HEK293 (cell line): ENCODE measurements around the gene PDE4A.

Experiments used
- GLI2 ChIP-seq: fragments of 450-650 bp; formaldehyde crosslinking; IDR thresholded peaks from 2 replicates; pipeline ENCODE4; 2017; ENCODE audit warnings: missing biosample characterization, missing genetic modification characterization, low read depth, borderline replicate concordance
- GLIS2 ChIP-seq: fragments of 450-650 bp; formaldehyde crosslinking; IDR thresholded peaks from 2 replicates; pipeline ENCODE4 v1.5.1; 2016; ENCODE audit warnings: missing biosample characterization, missing genetic modification characterization
- OSR2 ChIP-seq: fragments of 450-650 bp; formaldehyde crosslinking; IDR thresholded peaks from 2 replicates; pipeline ENCODE4 v1.5.1; 2016; ENCODE audit warnings: missing biosample characterization, missing genetic modification characterization
- OVOL3 ChIP-seq: fragments of 450-650 bp; formaldehyde crosslinking; IDR thresholded peaks from 2 replicates; pipeline ENCODE4 v1.5.1; 2016; ENCODE audit warnings: missing biosample characterization, missing genetic modification characterization
- RBAK ChIP-seq: fragments of 450-650 bp; formaldehyde crosslinking; IDR thresholded peaks from 2 replicates; pipeline ENCODE4 v1.5.1; 2016; ENCODE audit warnings: missing biosample characterization, missing genetic modification characterization
- SP2 ChIP-seq: fragments of 450-650 bp; formaldehyde crosslinking; IDR thresholded peaks from 2 replicates; pipeline ENCODE4 v1.5.1; 2016; ENCODE audit warnings: missing biosample characterization, missing genetic modification characterization
- SP7 ChIP-seq: fragments of 450-650 bp; formaldehyde crosslinking; IDR thresholded peaks from 2 replicates; pipeline ENCODE4 v1.5.1; 2016; ENCODE audit warnings: missing biosample characterization, missing genetic modification characterization
- ZBTB20 ChIP-seq: fragments of 450-650 bp; formaldehyde crosslinking; IDR thresholded peaks from 2 replicates; pipeline ENCODE4 v1.5.1; 2016; ENCODE audit warnings: missing biosample characterization, missing genetic modification characterization
- ZIC2 ChIP-seq: fragments of 450-650 bp; formaldehyde crosslinking; IDR thresholded peaks from 2 replicates; pipeline ENCODE4 v1.5.1; 2016; ENCODE audit warnings: missing biosample characterization, missing genetic modification characterization
- ZNF132 ChIP-seq: fragments of 450-650 bp; formaldehyde crosslinking; IDR thresholded peaks from 2 replicates; pipeline ENCODE4 v1.5.1; 2017; ENCODE audit warnings: missing biosample characterization, missing genetic modification characterization, borderline replicate concordance
- ZNF184 ChIP-seq: fragments of 450-650 bp; IDR thresholded peaks from 2 replicates; pipeline ENCODE4 v1.5.1; 2018; ENCODE audit warnings: missing biosample characterization, mild to moderate bottlenecking, missing genetic modification characterization
- ZNF24 ChIP-seq: fragments of 450-650 bp; formaldehyde crosslinking; IDR thresholded peaks from 2 replicates; pipeline ENCODE4 v1.5.1; 2016; ENCODE audit warnings: missing biosample characterization, missing genetic modification characterization
- ZNF324 ChIP-seq: fragments of 450-650 bp; formaldehyde crosslinking; IDR thresholded peaks from 2 replicates; pipeline ENCODE4 v1.5.1; 2016; ENCODE audit warnings: missing biosample characterization, missing genetic modification characterization
- ZNF335 ChIP-seq: fragments of 450-650 bp; formaldehyde crosslinking; conservative IDR thresholded peaks from 2 replicates; pipeline ENCODE4 v1.5.1; 2016; ENCODE audit warnings: missing biosample characterization, missing genetic modification characterization
- ZNF341 ChIP-seq: fragments of 450-650 bp; formaldehyde crosslinking; IDR thresholded peaks from 2 replicates; pipeline ENCODE4; 2016; ENCODE audit warnings: low read depth, missing biosample characterization, missing genetic modification characterization
- ZNF423 ChIP-seq: fragments of 450-650 bp; formaldehyde crosslinking; IDR thresholded peaks from 2 replicates; pipeline ENCODE4 v1.5.1; 2016; ENCODE audit warnings: missing biosample characterization, missing genetic modification characterization
- ZNF473 ChIP-seq: fragments of 450-650 bp; formaldehyde crosslinking; IDR thresholded peaks from 2 replicates; pipeline ENCODE4 v1.5.1; 2017; ENCODE audit warnings: missing biosample characterization, missing genetic modification characterization
- ZNF501 ChIP-seq: fragments of 450-650 bp; formaldehyde crosslinking; IDR thresholded peaks from 2 replicates; pipeline ENCODE4 v1.5.1; 2016; ENCODE audit warnings: missing biosample characterization, missing genetic modification characterization
- ZNF600 ChIP-seq: fragments of 450-650 bp; formaldehyde crosslinking; IDR thresholded peaks from 2 replicates; pipeline ENCODE4 v1.5.1; 2016; ENCODE audit warnings: missing biosample characterization, missing genetic modification characterization
- ZNF610 ChIP-seq: fragments of 450-650 bp; formaldehyde crosslinking; IDR thresholded peaks from 2 replicates; pipeline ENCODE4 v1.5.1; 2016; ENCODE audit warnings: missing biosample characterization, missing genetic modification characterization, borderline replicate concordance
- ZNF624 ChIP-seq: fragments of 450-650 bp; formaldehyde crosslinking; IDR thresholded peaks from 2 replicates; pipeline ENCODE4 v1.5.1; 2017; ENCODE audit warnings: missing biosample characterization, missing genetic modification characterization
- ZNF654 ChIP-seq: fragments of 450-650 bp; formaldehyde crosslinking; IDR thresholded peaks from 2 replicates; pipeline ENCODE4 v1.5.1; 2016; ENCODE audit warnings: low read depth, missing biosample characterization, missing genetic modification characterization
- ZNF785 ChIP-seq: fragments of 450-650 bp; formaldehyde crosslinking; IDR thresholded peaks from 2 replicates; pipeline ENCODE4 v1.5.1; 2016; ENCODE audit warnings: missing biosample characterization, missing genetic modification characterization
- ZNF792 ChIP-seq: fragments of 450-650 bp; formaldehyde crosslinking; IDR thresholded peaks from 2 replicates; pipeline ENCODE4 v1.5.1; 2016; ENCODE audit warnings: missing biosample characterization, missing genetic modification characterization
- ZXDB ChIP-seq: fragments of 450-650 bp; formaldehyde crosslinking; IDR thresholded peaks from 2 replicates; pipeline ENCODE4 v1.5.1; 2016; ENCODE audit warnings: missing biosample characterization, missing genetic modification characterization
- TF ChIP-seq, protein P1 (sequence below): fragments of 450-650 bp; formaldehyde crosslinking; IDR thresholded peaks from 2 replicates; pipeline ENCODE4; 2016; ENCODE audit warnings: missing biosample characterization, missing genetic modification characterization
- TF ChIP-seq, protein P2 (sequence below): fragments of 450-650 bp; formaldehyde crosslinking; IDR thresholded peaks from 2 replicates; pipeline ENCODE4 v1.5.1; 2016; ENCODE audit warnings: missing biosample characterization, missing genetic modification characterization
- TF ChIP-seq, protein P3 (sequence below): fragments of 450-650 bp; formaldehyde crosslinking; IDR thresholded peaks from 2 replicates; pipeline ENCODE4 v1.5.1; 2016; ENCODE audit warnings: missing biosample characterization, missing genetic modification characterization
- TF ChIP-seq, protein P4 (sequence below): fragments of 450-650 bp; formaldehyde crosslinking; IDR thresholded peaks from 2 replicates; pipeline ENCODE4 v1.5.1; 2016; ENCODE audit warnings: missing biosample characterization, missing genetic modification characterization
- TF ChIP-seq, protein P5 (sequence below): fragments of 450-650 bp; formaldehyde crosslinking; IDR thresholded peaks from 2 replicates; pipeline ENCODE4 v1.5.1; 2017; ENCODE audit warnings: missing biosample characterization, missing genetic modification characterization

The PDE4A gene

DNA sequence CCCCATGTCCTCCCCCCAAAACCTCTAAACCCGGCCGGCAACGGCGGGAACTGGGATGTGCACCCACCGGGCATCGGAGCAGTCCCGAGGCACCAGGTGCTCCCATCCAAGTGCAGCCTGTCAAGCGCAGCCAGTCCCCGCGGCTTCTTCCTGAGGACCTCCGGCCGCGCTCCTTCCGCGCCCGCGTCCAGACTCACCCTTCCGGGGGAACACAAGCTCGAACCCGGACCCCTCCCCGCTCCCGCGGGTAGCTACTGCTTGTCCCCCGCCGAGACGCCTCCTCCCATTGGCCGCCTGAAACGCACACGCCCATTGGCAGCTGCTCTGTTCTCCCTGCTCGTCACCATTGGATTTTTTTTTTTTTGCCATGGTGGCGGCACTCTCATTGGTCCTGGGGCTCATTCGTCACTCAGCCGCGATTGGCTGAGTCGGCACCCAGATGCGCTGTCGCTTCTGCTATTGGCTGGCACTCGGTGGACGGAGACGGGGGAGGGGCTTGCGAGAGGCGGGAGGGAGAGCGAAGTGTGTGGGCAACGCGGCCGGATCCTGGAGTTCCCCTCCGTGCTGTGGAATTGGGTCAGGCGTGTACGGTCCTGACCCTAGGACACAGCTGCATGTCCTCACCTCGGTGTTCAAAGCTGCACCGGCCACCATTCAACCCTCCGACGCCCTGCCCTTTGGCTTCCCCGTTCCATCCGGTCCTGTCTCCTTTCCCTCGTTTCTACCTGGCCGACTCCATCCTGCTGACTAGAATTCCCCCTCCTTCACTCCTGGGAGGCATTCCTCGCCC, 39.8 kb upstream of the PDE4A start, which contains the start of gene TYK2 (continued):
- TF ChIP-seq ZNF654 (tag by site-specific recombination): 0 out of 2 replicates have a peak, but pooled peaks have one; percentile 3
- peak; percentile 39; the same call in 1 of the 2 replicates for TF ChIP-seq ZXDB
- TF ChIP-seq, protein P1, sequence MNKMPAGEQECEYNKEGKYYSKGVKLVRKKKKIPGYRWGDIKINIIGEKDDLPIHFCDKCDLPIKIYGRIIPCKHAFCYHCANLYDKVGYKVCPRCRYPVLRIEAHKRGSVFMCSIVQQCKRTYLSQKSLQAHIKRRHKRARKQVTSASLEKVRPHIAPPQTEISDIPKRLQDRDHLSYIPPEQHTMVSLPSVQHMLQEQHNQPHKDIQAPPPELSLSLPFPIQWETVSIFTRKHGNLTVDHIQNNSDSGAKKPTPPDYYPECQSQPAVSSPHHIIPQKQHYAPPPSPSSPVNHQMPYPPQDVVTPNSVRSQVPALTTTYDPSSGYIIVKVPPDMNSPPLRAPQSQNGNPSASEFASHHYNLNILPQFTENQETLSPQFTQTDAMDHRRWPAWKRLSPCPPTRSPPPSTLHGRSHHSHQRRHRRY (tag by site-specific recombination): no peak
- no peak for TF ChIP-seq ZNF423 (tag by site-specific recombination)
- no peak for TF ChIP-seq GLI2 (tag by site-specific recombination)
- peak; percentile 51; the same call in 1 of the 2 replicates for TF ChIP-seq OVOL3 (tag by site-specific recombination)
- TF ChIP-seq ZNF341: peak; percentile 78
- TF ChIP-seq ZNF501 (tag by site-specific recombination): peak; percentile 15; the same call in 1 of the 2 replicates
- TF ChIP-seq ZNF792 (tag by site-specific recombination): peak; percentile 43
- peak; percentile 99 for TF ChIP-seq OSR2 (tag by site-specific recombination)
- TF ChIP-seq, protein P2, sequence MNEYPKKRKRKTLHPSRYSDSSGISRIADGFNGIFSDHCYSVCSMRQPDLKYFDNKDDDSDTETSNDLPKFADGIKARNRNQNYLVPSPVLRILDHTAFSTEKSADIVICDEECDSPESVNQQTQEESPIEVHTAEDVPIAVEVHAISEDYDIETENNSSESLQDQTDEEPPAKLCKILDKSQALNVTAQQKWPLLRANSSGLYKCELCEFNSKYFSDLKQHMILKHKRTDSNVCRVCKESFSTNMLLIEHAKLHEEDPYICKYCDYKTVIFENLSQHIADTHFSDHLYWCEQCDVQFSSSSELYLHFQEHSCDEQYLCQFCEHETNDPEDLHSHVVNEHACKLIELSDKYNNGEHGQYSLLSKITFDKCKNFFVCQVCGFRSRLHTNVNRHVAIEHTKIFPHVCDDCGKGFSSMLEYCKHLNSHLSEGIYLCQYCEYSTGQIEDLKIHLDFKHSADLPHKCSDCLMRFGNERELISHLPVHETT (tag by site-specific recombination): no peak; the same call in 1 of the 2 replicates
- peak; percentile 27 for TF ChIP-seq ZNF24 (tag by site-specific recombination)
- TF ChIP-seq SP2: peak; percentile 100
- TF ChIP-seq, protein P3, sequence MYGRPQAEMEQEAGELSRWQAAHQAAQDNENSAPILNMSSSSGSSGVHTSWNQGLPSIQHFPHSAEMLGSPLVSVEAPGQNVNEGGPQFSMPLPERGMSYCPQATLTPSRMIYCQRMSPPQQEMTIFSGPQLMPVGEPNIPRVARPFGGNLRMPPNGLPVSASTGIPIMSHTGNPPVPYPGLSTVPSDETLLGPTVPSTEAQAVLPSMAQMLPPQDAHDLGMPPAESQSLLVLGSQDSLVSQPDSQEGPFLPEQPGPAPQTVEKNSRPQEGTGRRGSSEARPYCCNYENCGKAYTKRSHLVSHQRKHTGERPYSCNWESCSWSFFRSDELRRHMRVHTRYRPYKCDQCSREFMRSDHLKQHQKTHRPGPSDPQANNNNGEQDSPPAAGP (tag by site-specific recombination): peak; percentile 53
- peak; percentile 64 for TF ChIP-seq ZBTB20 (tag by site-specific recombination)
- TF ChIP-seq ZNF624: no peak
- no peak for TF ChIP-seq ZNF184
- no peak for TF ChIP-seq ZNF785
- peak; percentile 88 for TF ChIP-seq GLIS2 (tag by site-specific recombination)
- TF ChIP-seq, protein P4, sequence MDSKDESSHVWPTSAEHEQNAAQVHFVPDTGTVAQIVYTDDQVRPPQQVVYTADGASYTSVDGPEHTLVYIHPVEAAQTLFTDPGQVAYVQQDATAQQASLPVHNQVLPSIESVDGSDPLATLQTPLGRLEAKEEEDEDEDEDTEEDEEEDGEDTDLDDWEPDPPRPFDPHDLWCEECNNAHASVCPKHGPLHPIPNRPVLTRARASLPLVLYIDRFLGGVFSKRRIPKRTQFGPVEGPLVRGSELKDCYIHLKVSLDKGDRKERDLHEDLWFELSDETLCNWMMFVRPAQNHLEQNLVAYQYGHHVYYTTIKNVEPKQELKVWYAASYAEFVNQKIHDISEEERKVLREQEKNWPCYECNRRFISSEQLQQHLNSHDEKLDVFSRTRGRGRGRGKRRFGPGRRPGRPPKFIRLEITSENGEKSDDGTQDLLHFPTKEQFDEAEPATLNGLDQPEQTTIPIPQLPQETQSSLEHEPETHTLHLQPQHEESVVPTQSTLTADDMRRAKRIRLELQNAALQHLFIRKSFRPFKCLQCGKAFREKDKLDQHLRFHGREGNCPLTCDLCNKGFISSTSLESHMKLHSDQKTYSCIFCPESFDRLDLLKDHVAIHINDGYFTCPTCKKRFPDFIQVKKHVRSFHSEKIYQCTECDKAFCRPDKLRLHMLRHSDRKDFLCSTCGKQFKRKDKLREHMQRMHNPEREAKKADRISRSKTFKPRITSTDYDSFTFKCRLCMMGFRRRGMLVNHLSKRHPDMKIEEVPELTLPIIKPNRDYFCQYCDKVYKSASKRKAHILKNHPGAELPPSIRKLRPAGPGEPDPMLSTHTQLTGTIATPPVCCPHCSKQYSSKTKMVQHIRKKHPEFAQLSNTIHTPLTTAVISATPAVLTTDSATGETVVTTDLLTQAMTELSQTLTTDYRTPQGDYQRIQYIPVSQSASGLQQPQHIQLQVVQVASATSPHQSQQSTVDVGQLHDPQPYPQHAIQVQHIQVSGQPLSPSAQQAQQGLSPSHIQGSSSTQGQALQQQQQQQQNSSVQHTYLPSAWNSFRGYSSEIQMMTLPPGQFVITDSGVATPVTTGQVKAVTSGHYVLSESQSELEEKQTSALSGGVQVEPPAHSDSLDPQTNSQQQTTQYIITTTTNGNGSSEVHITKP (tag by site-specific recombination): peak; percentile 86
- TF ChIP-seq SP7 (tag by site-specific recombination): peak; percentile 74
- TF ChIP-seq ZNF335: peak; percentile 85
- TF ChIP-seq, protein P5, sequence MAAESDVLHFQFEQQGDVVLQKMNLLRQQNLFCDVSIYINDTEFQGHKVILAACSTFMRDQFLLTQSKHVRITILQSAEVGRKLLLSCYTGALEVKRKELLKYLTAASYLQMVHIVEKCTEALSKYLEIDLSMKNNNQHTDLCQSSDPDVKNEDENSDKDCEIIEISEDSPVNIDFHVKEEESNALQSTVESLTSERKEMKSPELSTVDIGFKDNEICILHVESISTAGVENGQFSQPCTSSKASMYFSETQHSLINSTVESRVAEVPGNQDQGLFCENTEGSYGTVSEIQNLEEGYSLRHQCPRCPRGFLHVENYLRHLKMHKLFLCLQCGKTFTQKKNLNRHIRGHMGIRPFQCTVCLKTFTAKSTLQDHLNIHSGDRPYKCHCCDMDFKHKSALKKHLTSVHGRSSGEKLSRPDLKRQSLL (tag by site-specific recombination): no peak
- 0 out of 2 replicates have a peak, but pooled peaks have one; percentile 24 for TF ChIP-seq ZNF324 (tag by site-specific recombination)
- no peak for TF ChIP-seq ZNF473 (tag by site-specific recombination)
- TF ChIP-seq ZNF610 (tag by site-specific recombination): peak; percentile 79
- TF ChIP-seq ZNF132 (tag by site-specific recombination): no peak
- peak; percentile 69 for TF ChIP-seq ZIC2 (tag by site-specific recombination)
- peak; percentile 100 for TF ChIP-seq ZNF600 (tag by site-specific recombination)
- TF ChIP-seq RBAK (tag by site-specific recombination): no peak
